HCT116 (cell line): ENCODE measurements around the gene PPHLN1. TPM values are rescaled to one million over a fixed set of nuclear protein-coding genes. Genes with fewer than 3 reads are reported as not detected.

ENCODE experiments used
- ATAC-seq: fragments of 200-7000 bp; cut with Tn5 transposase; 2 replicates; pipeline ENCODE4 v1.9.1; 2020; ENCODE audit warnings: mild to moderate bottlenecking, moderate library complexity
- BruUV-seq: library from RNA; stranded (reverse); fragments of 400-500 nt; replicated peaks from 2 replicates; lab custom pipeline; 2021; lab: Mats Ljungman, UMichigan
- CTCF ChIA-PET: fragments of 300-600 bp; sonication (Branson Sonifier 250); formaldehyde crosslinking; loops from one replicate; lab custom pipeline; 2021; ENCODE audit warnings: antibody characterized with exemption; lab: Charles Lee
- POLR2A ChIA-PET: fragments of 300-600, 350-600 bp; sonication (Branson Sonifier 250); formaldehyde crosslinking; loops from one replicate; lab custom pipeline; 2021; ENCODE audit warnings: antibody characterized with exemption; lab: Charles Lee
- RAD21 ChIA-PET, 2 experiments: fragments of 300-600 bp; sonication (Branson Sonifier 250); formaldehyde crosslinking; loops; one replicate each; lab custom pipeline; 2023; ENCODE audit warnings: low total read pairs in 2 of 2; ENCODE audit not compliant: uncharacterized antibody in 2 of 2, unreplicated experiment in 2 of 2, low non-redundant PET in 1 of 2; lab: Charles Lee
- DNase-seq: peaks from one replicate; pipeline ENCODE4 v3.0.0-alpha.2; 2010; ENCODE audit warnings: low read depth, low spot score
- H2AFZ ChIP-seq: fragments of 200-600 bp; shearing (Covaris generic), sonication (generic); 2 replicates; pipeline ENCODE4 v1.6.1; 2017; ENCODE audit warnings: low read depth, mixed run types, mixed read lengths, antibody characterized with exemption, low read length; ENCODE audit not compliant: poor library complexity, severe bottlenecking
- H3K27ac ChIP-seq: 2 replicates; pipeline ENCODE4 v1.5.1; 2012; ENCODE audit warnings: low read depth, low read length
- H3K27me3 ChIP-seq: fragments of 200-600 bp; sonication (generic); 2 replicates; pipeline ENCODE4 v1.6.1; 2016; ENCODE audit warnings: mixed run types, low read length, mixed read lengths; ENCODE audit not compliant: insufficient read depth
- H3K36me3 ChIP-seq, 2 experiments: fragments of 200-500 bp in 1 of 2; fragments of 200-600 bp in 1 of 2; sonication (Bioruptor generic) in 1 of 2; sonication (generic) in 1 of 2; 2 replicates each; pipeline versions ENCODE4 v1.5.1 to v1.6.1; 2014 to 2016; ENCODE audit warnings: low read length in 2 of 2, inconsistent platforms in 1 of 2, mixed read lengths in 1 of 2, mixed run types in 1 of 2; ENCODE audit not compliant: insufficient read depth in 2 of 2, control insufficient read depth in 1 of 2
- H3K4me1 ChIP-seq, 2 experiments: fragments of 200-600 bp in 1 of 2; sonication (generic) in 1 of 2; 2 replicates each; pipeline versions ENCODE4 v1.5.1 to v1.6.1; 2012 to 2017; ENCODE audit warnings: low read length in 2 of 2, inconsistent platforms in 1 of 2, mild to moderate bottlenecking in 1 of 2, mixed read lengths in 1 of 2, mixed run types in 1 of 2, moderate library complexity in 1 of 2; ENCODE audit not compliant: insufficient read depth in 2 of 2, control insufficient read depth in 1 of 2
- H3K4me2 ChIP-seq: fragments of 200-600 bp; sonication (generic); 2 replicates; pipeline ENCODE4 v1.6.1; 2017; ENCODE audit warnings: mixed run types, low read length, mixed read lengths
- H3K4me3 ChIP-seq, 2 experiments: fragments of 200-600 bp in 1 of 2; sonication (generic) in 1 of 2; replicated peaks in 1 of 2; 2 replicates each; pipeline ENCODE4 v1.5.1; 2011 to 2016; ENCODE audit warnings: low read length in 2 of 2, control low read depth in 1 of 2, low read depth in 1 of 2, mild to moderate bottlenecking in 1 of 2, mixed read lengths in 1 of 2, mixed run types in 1 of 2
- H3K79me2 ChIP-seq: fragments of 200-600 bp; sonication (generic); 2 replicates; pipeline ENCODE4 v1.6.1; 2017; ENCODE audit warnings: mild to moderate bottlenecking, mixed run types, low read length, moderate library complexity, mixed read lengths; ENCODE audit not compliant: insufficient read depth
- H3K9ac ChIP-seq: fragments of 200-600 bp; sonication (generic); 2 replicates; pipeline ENCODE4 v1.6.1; 2016; ENCODE audit warnings: low read length, mixed read lengths
- H3K9me2 ChIP-seq: fragments of 200-600 bp; sonication (generic), shearing (Covaris generic); 2 replicates; pipeline ENCODE4 v1.6.1; 2017; ENCODE audit warnings: mixed run types, mild to moderate bottlenecking, moderate library complexity; ENCODE audit not compliant: insufficient read depth
- H3K9me3 ChIP-seq, 2 experiments: fragments of 200-500 bp in 1 of 2; fragments of 200-600 bp in 1 of 2; sonication (Bioruptor generic) in 1 of 2; sonication (generic) in 1 of 2; 2 replicates each; pipeline ENCODE4 v1.6.1; 2014 to 2017; ENCODE audit warnings: low read length in 2 of 2, mixed read lengths in 2 of 2, inconsistent platforms in 1 of 2, low read depth in 1 of 2, mild to moderate bottlenecking in 1 of 2, mixed run types in 1 of 2, moderate library complexity in 1 of 2; ENCODE audit not compliant: control insufficient read depth in 1 of 2, insufficient read depth in 1 of 2
- H4K20me1 ChIP-seq: fragments of 200-600 bp; sonication (generic), shearing (Covaris generic); 2 replicates; pipeline ENCODE4 v1.6.1; 2017; ENCODE audit warnings: mixed run types, mild to moderate bottlenecking, moderate library complexity; ENCODE audit not compliant: insufficient read depth
- CEBPB ChIP-seq: IDR thresholded peaks from 2 replicates; pipeline ENCODE4 v1.6.1; 2012; ENCODE audit warnings: low read depth
- EGR1 ChIP-seq: IDR thresholded peaks from 2 replicates; pipeline ENCODE4 v1.6.1; 2012; ENCODE audit warnings: low read depth
- ELF1 ChIP-seq: IDR thresholded peaks from 2 replicates; pipeline ENCODE4 v1.6.1; 2012; ENCODE audit warnings: low read depth, borderline replicate concordance
- EZH2 ChIP-seq: fragments of 200-600 bp; sonication (generic); IDR thresholded peaks from 2 replicates; pipeline ENCODE4 v1.6.1; 2017; ENCODE audit warnings: antibody characterized with exemption, mixed run types
- JUND ChIP-seq: IDR thresholded peaks from 2 replicates; pipeline ENCODE4 v1.6.1; 2012
- POLR2AphosphoS5 ChIP-seq: IDR thresholded peaks from 2 replicates; pipeline ENCODE4 v1.6.1; 2011; ENCODE audit warnings: mild to moderate bottlenecking, low read depth, low read length, moderate library complexity
- REST ChIP-seq: IDR thresholded peaks from 2 replicates; pipeline ENCODE4 v1.6.1; 2012; ENCODE audit warnings: low read depth
- SIN3A ChIP-seq: IDR thresholded peaks from 2 replicates; pipeline ENCODE4 v1.6.1; 2012; ENCODE audit warnings: low read depth
- SRF ChIP-seq: IDR thresholded peaks from 2 replicates; pipeline ENCODE4 v1.6.1; 2012; ENCODE audit warnings: low read depth
- TCF7L2 ChIP-seq: IDR thresholded peaks from 2 replicates; pipeline ENCODE4 v1.7.0; 2011; ENCODE audit warnings: borderline replicate concordance, inconsistent platforms; ENCODE audit not compliant: insufficient read depth, insufficient read length; ENCODE audit errors: extremely low read depth
- ZFX ChIP-seq: fragments of 450-650 bp; IDR thresholded peaks from 2 replicates; pipeline ENCODE4 v1.6.1; 2017
- ZNF274 ChIP-seq: fragments of 200-500 bp; sonication (Bioruptor generic); IDR thresholded peaks from 2 replicates; pipeline ENCODE4 v1.6.1; 2014; ENCODE audit warnings: mild to moderate bottlenecking, low read depth, low read length, inconsistent platforms
- intact Hi-C: fragments of 100-400 bp; cut with micrococcal nuclease; formaldehyde crosslinking; loops from 2 replicates; pipeline ENCODE4 v1.10.0; 2022
- total RNA-seq: library from RNA; stranded (reverse); gene quantifications from one replicate; pipeline ENCODE4 v1.2.1, GENCODE V29; 2021; ENCODE audit not compliant: unreplicated experiment
- TF ChIP-seq, protein P1 (sequence below): IDR thresholded peaks from 2 replicates; pipeline ENCODE4 v1.6.1; 2012

Gene PPHLN1
- total RNA-seq, 1 experiment from 2014 or later = 57.4 TPM

DNA sequence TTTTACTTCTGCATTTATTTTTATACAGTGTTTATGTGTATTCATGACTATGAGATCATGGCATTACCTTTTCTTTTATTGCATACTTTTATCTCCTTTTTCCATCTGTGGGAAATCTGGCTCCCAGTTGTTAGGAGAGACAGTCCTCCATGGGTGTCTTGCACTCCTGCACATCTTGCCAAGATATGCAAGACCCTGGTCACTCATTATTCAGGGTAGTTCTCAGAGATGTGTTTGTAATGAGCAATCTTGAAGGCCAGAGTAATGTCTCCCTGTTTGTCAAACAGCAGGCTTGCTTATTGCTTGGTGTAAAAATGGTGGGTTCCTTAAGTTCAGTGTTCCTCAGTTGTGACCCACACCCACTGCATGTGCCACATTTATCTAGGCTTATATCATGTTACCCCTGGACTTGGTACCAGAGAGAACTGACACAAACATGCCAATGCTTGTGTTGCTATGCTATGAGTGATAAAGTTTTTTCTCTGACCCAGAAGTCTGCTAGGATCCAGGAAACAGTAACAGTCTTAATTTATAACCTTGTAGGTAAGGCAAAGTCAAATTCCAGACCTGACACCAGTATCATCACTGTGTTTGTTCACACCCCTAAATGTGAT lies 36.8 kb downstream of the PPHLN1 start:
- intact Hi-C loops = no loop called here
- Histone ChIP-seq H3K36me3 (no peaks in the 10 kb centered on the region), H2AFZ (no peak overlapping the region), H3K4me1 (no peaks in the 10 kb centered on the region; a peak in 1 of 4 replicates), H3K27me3 (no peaks in the 10 kb centered on the region), H3K4me2 (no peak overlapping the region), H3K79me2 (peaks cover 43% of the 10 kb centered on the region), H4K20me1 (no peaks in the 10 kb centered on the region), H3K9me3 (no peaks in the 10 kb centered on the region), H3K27ac (no peak overlapping the region), H3K9me2 (no peaks in the 10 kb centered on the region), H3K9ac (no peak overlapping the region), H3K4me3 (no peak overlapping the region)
- DNase-seq (no peak), ATAC-seq (no peak)
- CTCF ChIA-PET = no interaction called here
- TF ChIP-seq JUND (no peak), ZFX (no peak), POLR2AphosphoS5 (no peak), TCF7L2 (no peak), ZNF274 (no peak), SIN3A (no peak), CEBPB (no peak), SRF (no peak)
- TF ChIP-seq, protein P1, sequence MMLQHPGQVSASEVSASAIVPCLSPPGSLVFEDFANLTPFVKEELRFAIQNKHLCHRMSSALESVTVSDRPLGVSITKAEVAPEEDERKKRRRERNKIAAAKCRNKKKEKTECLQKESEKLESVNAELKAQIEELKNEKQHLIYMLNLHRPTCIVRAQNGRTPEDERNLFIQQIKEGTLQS = no peak
- RAD21 ChIA-PET = no interaction called here
- POLR2A ChIA-PET = no interaction called here
- no TSS peak for BruUV-seq

DNA sequence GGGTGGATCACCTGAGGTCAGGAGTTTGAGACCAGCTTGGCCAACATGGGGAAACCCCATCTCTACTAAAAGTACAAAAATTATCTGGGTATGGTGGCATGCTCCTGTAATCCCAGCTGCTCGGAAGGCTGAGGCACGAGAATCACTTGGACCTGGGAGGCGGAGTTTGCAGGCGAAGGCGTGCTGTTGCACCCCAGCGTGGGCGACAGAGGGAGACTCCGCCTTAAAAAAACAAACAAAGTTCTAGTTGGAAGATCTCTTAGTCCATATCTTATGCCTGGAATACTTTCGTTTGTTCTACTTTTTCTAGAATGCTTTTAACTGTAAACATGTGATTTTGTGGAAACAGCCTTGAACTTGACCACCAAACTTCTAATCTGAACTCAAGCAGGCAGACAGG lies 38.7 kb downstream of the PPHLN1 start:
- intact Hi-C loops = no loop called here

More for the DNA sequence above, 38.7 kb downstream of the PPHLN1 start:
- H3K9ac ChIP-seq = no peak overlapping the region
- POLR2A ChIA-PET = no interaction called here
- no peaks in the 10 kb centered on the region for H3K9me3 ChIP-seq
- BruUV-seq = no TSS peak
- H3K4me2 ChIP-seq = no peak overlapping the region
- H4K20me1 ChIP-seq = no peaks in the 10 kb centered on the region
- no peaks in the 10 kb centered on the region for H3K36me3 ChIP-seq
- H3K27me3 ChIP-seq = no peaks in the 10 kb centered on the region
- no peak overlapping the region for H3K4me3 ChIP-seq
- H3K79me2 ChIP-seq = peaks cover 36% of the 10 kb centered on the region
- CTCF ChIA-PET = no interaction called here
- ATAC-seq (no peak), DNase-seq (no peak)
- TF ChIP-seq EZH2 (no peak), REST (no peak), ELF1 (no peak), SIN3A (no peak), EGR1 (no peak), CEBPB (no peak), ZNF274 (no peak), POLR2AphosphoS5 (no peak)
- RAD21 ChIA-PET = no interaction called here
- no peaks in the 10 kb centered on the region; a peak in 1 of 4 replicates for H3K4me1 ChIP-seq
- H2AFZ ChIP-seq = no peak overlapping the region
- no peaks in the 10 kb centered on the region for H3K9me2 ChIP-seq
- H3K27ac ChIP-seq = no peak overlapping the region
